Glutamatergic neuron (in vitro differentiated cells): ENCODE results near the gene HMGB3. TPM values are rescaled to one million over a fixed set of nuclear protein-coding genes. Genes with fewer than 3 reads are reported as not detected.

Experiments
- DNase-seq: peaks from one replicate; pipeline ENCODE4 v3.0.0; 2022
- H3K27ac Mint-ChIP-seq: one replicate; pipeline ENCODE4 v1.8.0; 2020; ENCODE audit warnings: mild to moderate bottlenecking, mixed read lengths, inconsistent platforms; ENCODE audit not compliant: unreplicated experiment
- H3K27me3 Mint-ChIP-seq: one replicate; pipeline ENCODE4 v1.8.0; 2020; ENCODE audit warnings: mild to moderate bottlenecking, moderate library complexity, mixed read lengths, inconsistent platforms; ENCODE audit not compliant: unreplicated experiment
- H3K36me3 Mint-ChIP-seq: one replicate; pipeline ENCODE4 v1.8.0; 2020; ENCODE audit warnings: mild to moderate bottlenecking, mixed read lengths, inconsistent platforms; ENCODE audit not compliant: unreplicated experiment
- H3K4me1 Mint-ChIP-seq: one replicate; pipeline ENCODE4 v1.8.0; 2020; ENCODE audit warnings: mild to moderate bottlenecking, low read depth, mixed read lengths, inconsistent platforms; ENCODE audit not compliant: unreplicated experiment
- H3K4me3 Mint-ChIP-seq: one replicate; pipeline ENCODE4 v1.8.0; 2020; ENCODE audit warnings: mild to moderate bottlenecking, mixed read lengths, inconsistent platforms; ENCODE audit not compliant: unreplicated experiment
- H3K9me3 Mint-ChIP-seq: one replicate; pipeline ENCODE4 v1.8.0; 2020; ENCODE audit warnings: mild to moderate bottlenecking, moderate library complexity, mixed read lengths, inconsistent platforms; ENCODE audit not compliant: unreplicated experiment
- total RNA-seq: library from RNA; stranded (reverse); fragmentation: NEBNext Ultra II Directional; extraction: Animal tissue kit (Norgen Biotek cat#: 25700); gene quantifications from one replicate; pipeline ENCODE4 v1.2.1, GENCODE V29; 2021; ENCODE audit not compliant: unreplicated experiment
- TF ChIP-seq, protein P1 (sequence below): fragments of 200-600 bp; sonication (generic); IDR thresholded peaks from one replicate; pipeline ENCODE4 v1.5.0; 2021; ENCODE audit not compliant: partially characterized antibody, unreplicated experiment

Gene HMGB3
- total RNA-seq, 1 donor from 2014 or later: 131 TPM

- Mint-ChIP-seq H3K27ac (no peak overlapping the region), H3K4me3 (no peak overlapping the region), H3K4me1 (no peaks in the 10 kb centered on the region), H3K27me3 (peaks cover 3% of the 10 kb centered on the region), H3K36me3 (no peaks in the 10 kb centered on the region), H3K9me3 (peaks cover 3% of the 10 kb centered on the region)
- no peak for DNase-seq
- TF ChIP-seq, protein P1, sequence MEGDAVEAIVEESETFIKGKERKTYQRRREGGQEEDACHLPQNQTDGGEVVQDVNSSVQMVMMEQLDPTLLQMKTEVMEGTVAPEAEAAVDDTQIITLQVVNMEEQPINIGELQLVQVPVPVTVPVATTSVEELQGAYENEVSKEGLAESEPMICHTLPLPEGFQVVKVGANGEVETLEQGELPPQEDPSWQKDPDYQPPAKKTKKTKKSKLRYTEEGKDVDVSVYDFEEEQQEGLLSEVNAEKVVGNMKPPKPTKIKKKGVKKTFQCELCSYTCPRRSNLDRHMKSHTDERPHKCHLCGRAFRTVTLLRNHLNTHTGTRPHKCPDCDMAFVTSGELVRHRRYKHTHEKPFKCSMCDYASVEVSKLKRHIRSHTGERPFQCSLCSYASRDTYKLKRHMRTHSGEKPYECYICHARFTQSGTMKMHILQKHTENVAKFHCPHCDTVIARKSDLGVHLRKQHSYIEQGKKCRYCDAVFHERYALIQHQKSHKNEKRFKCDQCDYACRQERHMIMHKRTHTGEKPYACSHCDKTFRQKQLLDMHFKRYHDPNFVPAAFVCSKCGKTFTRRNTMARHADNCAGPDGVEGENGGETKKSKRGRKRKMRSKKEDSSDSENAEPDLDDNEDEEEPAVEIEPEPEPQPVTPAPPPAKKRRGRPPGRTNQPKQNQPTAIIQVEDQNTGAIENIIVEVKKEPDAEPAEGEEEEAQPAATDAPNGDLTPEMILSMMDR: no peak
Observed at GRCh38 chrX:150936556-150936955, 46.6 kb upstream of the HMGB3 start.

DNA sequence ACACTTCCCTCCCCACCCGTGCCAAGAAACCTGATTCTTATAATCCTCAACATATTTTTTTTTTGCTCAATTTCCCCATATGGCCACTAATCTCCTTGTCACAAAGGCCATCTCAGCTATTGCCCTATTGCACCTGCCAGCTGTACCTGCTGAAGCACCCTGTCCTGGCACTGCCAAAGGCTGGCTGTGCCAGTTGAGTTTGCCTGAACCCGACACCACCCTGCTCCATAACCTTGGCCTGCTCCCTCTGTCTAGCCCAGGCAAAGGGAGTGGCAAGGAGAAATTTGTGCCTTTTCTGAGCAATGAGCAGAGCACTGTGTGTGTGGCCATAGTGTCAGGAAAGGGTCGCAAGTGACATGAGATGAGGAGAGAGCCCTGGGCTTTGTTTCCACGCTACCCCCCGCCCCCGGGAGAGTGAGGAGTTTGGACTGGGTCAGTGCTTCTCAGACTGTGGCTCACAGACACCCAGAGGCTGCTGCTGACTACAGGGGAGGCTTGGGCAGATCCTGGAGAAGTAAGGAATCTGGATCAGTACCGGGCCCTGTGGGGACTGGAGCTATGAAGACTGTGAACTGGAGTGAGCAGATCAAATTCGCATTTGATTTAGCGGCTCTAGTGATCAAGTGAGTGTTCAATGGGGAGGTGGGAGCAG, 42.2 kb upstream of the HMGB3 start:
- no peaks in the 10 kb centered on the region for H3K4me1 Mint-ChIP-seq
- TF ChIP-seq, protein P1: no peak
- no peak overlapping the region for H3K27ac Mint-ChIP-seq
- H3K36me3 Mint-ChIP-seq: no peaks in the 10 kb centered on the region
- H3K27me3 Mint-ChIP-seq: no peaks in the 10 kb centered on the region
- DNase-seq: no peak
- H3K4me3 Mint-ChIP-seq: peak overlapping the region; percentile 62
- H3K9me3 Mint-ChIP-seq: peaks cover 3% of the 10 kb centered on the region

DNA sequence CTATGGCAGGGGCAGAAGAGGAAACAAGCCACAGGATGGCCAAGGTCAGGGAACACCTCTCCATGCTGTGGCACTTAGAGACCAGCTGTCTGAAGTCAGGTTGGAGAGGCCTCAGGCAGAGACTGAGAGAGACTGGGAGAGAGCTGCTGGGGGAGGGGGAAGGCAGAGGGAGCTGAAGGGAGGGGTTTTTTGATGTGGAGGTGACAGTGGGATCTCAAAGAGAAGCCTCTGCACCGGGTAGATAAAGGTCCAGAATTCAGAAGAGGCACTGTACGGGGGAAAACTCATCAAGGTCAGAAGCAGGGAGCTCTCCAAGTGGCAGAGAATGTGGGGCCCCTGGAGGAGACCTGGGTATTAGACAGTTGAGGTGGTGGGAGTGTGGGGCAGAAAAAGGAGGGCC, 41.6 kb upstream of the HMGB3 start:
- H3K4me1 Mint-ChIP-seq: no peaks in the 10 kb centered on the region
- H3K9me3 Mint-ChIP-seq: peaks cover 3% of the 10 kb centered on the region
- TF ChIP-seq, protein P1: no peak
- no peaks in the 10 kb centered on the region for H3K36me3 Mint-ChIP-seq
- H3K27ac Mint-ChIP-seq: no peak overlapping the region
- DNase-seq: no peak
- no peaks in the 10 kb centered on the region for H3K27me3 Mint-ChIP-seq
- peak overlapping the region; percentile 62 for H3K4me3 Mint-ChIP-seq

DNA sequence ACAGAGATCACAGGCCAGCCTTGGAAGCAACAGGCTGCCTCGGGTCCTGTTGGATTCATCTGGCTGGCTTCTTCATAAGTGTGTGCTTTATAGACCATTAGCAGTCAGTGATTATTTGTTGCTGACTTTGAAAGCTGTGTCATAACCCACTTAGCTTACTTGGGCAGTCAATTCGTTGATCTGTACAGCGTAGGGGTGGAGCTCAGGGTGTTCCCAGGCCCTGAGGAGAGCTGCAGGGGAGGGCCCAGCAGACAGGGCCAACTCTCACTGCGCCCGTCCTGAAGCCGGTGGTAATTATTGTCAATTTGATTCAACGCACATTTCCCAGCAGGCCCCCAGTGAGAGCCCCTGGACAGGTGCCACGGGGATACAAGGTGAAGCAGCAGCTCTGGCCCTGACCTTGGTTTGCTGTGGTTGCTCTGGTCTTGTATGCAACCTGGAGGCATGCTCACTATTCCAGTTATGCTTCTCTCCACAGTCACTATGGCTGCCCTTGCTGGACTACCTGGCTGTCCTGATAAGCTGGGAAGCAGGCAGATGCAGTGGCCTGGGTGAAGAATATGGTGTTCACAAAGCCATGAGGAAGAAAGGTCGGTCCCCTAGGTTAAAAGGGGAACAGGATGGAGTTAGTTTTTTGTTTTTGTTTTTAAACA, 40.1 kb upstream of the HMGB3 start:
- TF ChIP-seq, protein P1: no peak
- Mint-ChIP-seq H3K4me1 (no peaks in the 10 kb centered on the region), H3K27ac (no peak overlapping the region), H3K9me3 (peaks cover 3% of the 10 kb centered on the region), H3K36me3 (no peaks in the 10 kb centered on the region), H3K4me3 (no peak overlapping the region), H3K27me3 (no peaks in the 10 kb centered on the region)
- DNase-seq: no peak

GRCh38 chrX:150944233-150944632, 38.9 kb upstream of the HMGB3 start:
- TF ChIP-seq, protein P1: no peak
- H3K27me3 Mint-ChIP-seq: no peaks in the 10 kb centered on the region
- DNase-seq: no peak
- H3K4me1 Mint-ChIP-seq: no peaks in the 10 kb centered on the region
- H3K4me3 Mint-ChIP-seq: no peak overlapping the region
- H3K27ac Mint-ChIP-seq: no peak overlapping the region
- H3K9me3 Mint-ChIP-seq: peaks cover 3% of the 10 kb centered on the region
- H3K36me3 Mint-ChIP-seq: no peaks in the 10 kb centered on the region
